ENCODE results near the gene ZSWIM8. TPM values are rescaled to one million over a fixed set of nuclear protein-coding genes. Genes with fewer than 3 reads are reported as not detected.

The ZSWIM8 gene
- total RNA-seq, 1 experiment from 2014 or later: 59.8 TPM

GRCh38 chr10:73850211-73850610 is 64.8 kb downstream of the ZSWIM8 start:
- no peak overlapping the region for H3K4me3 ChIP-seq (ENCODE audit: insufficient read depth, low read depth, low read length)
- DNase-seq: no peak
- H3K36me3 ChIP-seq (replicated peaks; ENCODE audit: control insufficient read depth, insufficient read depth, low read length): peaks cover 27% of the 10 kb centered on the region
- H3K27me3 ChIP-seq (ENCODE audit: control insufficient read depth, insufficient read depth, low read length): no peaks in the 10 kb centered on the region

GRCh38 chr10:73850863-73851461 is 65.6 kb downstream of the ZSWIM8 start:
- DNase-seq: peak; percentile 77

More at GRCh38 chr10:73850863-73851461, 65.6 kb downstream of the ZSWIM8 start:
- no peaks in the 10 kb centered on the region for H3K27me3 ChIP-seq (ENCODE audit: control insufficient read depth, insufficient read depth, low read length)
- peaks cover 27% of the 10 kb centered on the region for H3K36me3 ChIP-seq (replicated peaks; ENCODE audit: control insufficient read depth, insufficient read depth, low read length)
- H3K4me3 ChIP-seq (ENCODE audit: insufficient read depth, low read depth, low read length): no peak overlapping the region

Other genes with a start within 250 kb of the ZSWIM8 start
- 25.0 and 28.4 TPM in 2 replicates for gene USP54, start 194.3 kb upstream of the ZSWIM8 start, total RNA-seq (2014; rRNA removed; shearing (Covaris generic))
- gene MYOZ1, start 144.1 kb upstream of the ZSWIM8 start, total RNA-seq (2014; rRNA removed; shearing (Covaris generic)): 2.0 and 2.8 TPM in 2 replicates
- 0.11 TPM in 1 of 2 replicates, not detected in the other for gene SYNPO2L, start 129.6 kb upstream of the ZSWIM8 start, total RNA-seq (2014; rRNA removed; shearing (Covaris generic))
- 4.4 and 6.0 TPM in 2 replicates for gene AGAP5, start 87.5 kb upstream of the ZSWIM8 start, total RNA-seq (2014; rRNA removed; shearing (Covaris generic))
- 76.2 and 84.2 TPM in 2 replicates for gene SEC24C, start 41.2 kb upstream of the ZSWIM8 start, total RNA-seq (2014; rRNA removed; shearing (Covaris generic))
- gene CHCHD1, start 3.6 kb upstream of the ZSWIM8 start, total RNA-seq (2014; rRNA removed; shearing (Covaris generic)): 82.7 and 91.4 TPM in 2 replicates
- 26.0 and 31.6 TPM in 2 replicates for gene NDST2, start 26.0 kb downstream of the ZSWIM8 start, total RNA-seq (2014; rRNA removed; shearing (Covaris generic))
- gene CAMK2G, start 88.9 kb downstream of the ZSWIM8 start, total RNA-seq (2014; rRNA removed; shearing (Covaris generic)): 26.6 and 35.9 TPM in 2 replicates
- gene PLAU, start 125.5 kb downstream of the ZSWIM8 start, total RNA-seq (2014; rRNA removed; shearing (Covaris generic)): 25.4 and 29.5 TPM in 2 replicates
- 194 and 200 TPM in 2 replicates for gene VCL, start 212.5 kb downstream of the ZSWIM8 start, total RNA-seq (2014; rRNA removed; shearing (Covaris generic))